ENCODE results near the gene CPT1B.

CPT1B gene

GRCh38 chr22:50529416-50529896, 48.8 kb downstream of the CPT1B start:
- Histone ChIP-seq H3K27me3 (ENCODE audit: insufficient read depth, low read length, poor library complexity) (no peaks in the 10 kb centered on the region), H3K4me2 (ENCODE audit: insufficient read depth, low read length) (no peak overlapping the region), H3K9ac (ENCODE audit: low read depth, low read length) (no peak overlapping the region), H3K79me2 (ENCODE audit: insufficient read depth, low read length) (peaks cover 20% of the 10 kb centered on the region), H3K4me1 (ENCODE audit: insufficient read depth, low read length) (peaks cover 20% of the 10 kb centered on the region), H4K20me1 (ENCODE audit: insufficient read depth, low read length) (peaks cover 10% of the 10 kb centered on the region), H3K36me3 (ENCODE audit: insufficient read depth, low read length) (peaks cover 2% of the 10 kb centered on the region), H3K4me3 (ENCODE audit: low read depth in 1 of 2, low read length in 2 of 2) (no peak overlapping the region), H3K27ac (ENCODE audit: low read length) (no peak overlapping the region), H3K9me3 (ENCODE audit: insufficient read depth, low read length, severe bottlenecking) (no peaks in the 10 kb centered on the region), H2AFZ (ENCODE audit: low read depth, low read length) (no peak overlapping the region)
- DNase-seq: no peak
- TF ChIP-seq EZH2 (IDR thresholded peaks at IDR 0.05; ENCODE audit: borderline replicate concordance, low read depth, low read length, severe bottlenecking) (no peak), CTCF (IDR thresholded peaks at IDR 0.05; ENCODE audit: borderline replicate concordance, extremely low read depth, low read length, poor library complexity, severe bottlenecking) (no peak)
- ATAC-seq (ENCODE audit: insufficient read depth, low read depth): no peak

- Histone ChIP-seq H3K79me2 (ENCODE audit: insufficient read depth, low read length) (peaks cover 26% of the 10 kb centered on the region), H2AFZ (ENCODE audit: low read depth, low read length) (no peak overlapping the region), H3K4me3 (ENCODE audit: low read depth in 1 of 2, low read length in 2 of 2) (no peak overlapping the region), H3K4me1 (ENCODE audit: insufficient read depth, low read length) (peaks cover 26% of the 10 kb centered on the region), H4K20me1 (ENCODE audit: insufficient read depth, low read length) (peaks cover 16% of the 10 kb centered on the region), H3K9ac (ENCODE audit: low read depth, low read length) (no peak overlapping the region), H3K27me3 (ENCODE audit: insufficient read depth, low read length, poor library complexity) (no peaks in the 10 kb centered on the region), H3K9me3 (ENCODE audit: insufficient read depth, low read length, severe bottlenecking) (no peaks in the 10 kb centered on the region), H3K36me3 (ENCODE audit: insufficient read depth, low read length) (peaks cover 8% of the 10 kb centered on the region), H3K27ac (ENCODE audit: low read length) (no peak overlapping the region), H3K4me2 (ENCODE audit: insufficient read depth, low read length) (no peak overlapping the region)
- DNase-seq: no peak
- no peak for ATAC-seq (ENCODE audit: insufficient read depth, low read depth)
- TF ChIP-seq CTCF (IDR thresholded peaks at IDR 0.05; ENCODE audit: borderline replicate concordance, extremely low read depth, low read length, poor library complexity, severe bottlenecking) (no peak), EZH2 (IDR thresholded peaks at IDR 0.05; ENCODE audit: borderline replicate concordance, low read depth, low read length, severe bottlenecking) (no peak)
Measured at GRCh38 chr22:50528682-50529415, 49.4 kb downstream of the CPT1B start.

GRCh38 chr22:50527921-50528681, 50.1 kb downstream of the CPT1B start:
- H3K4me2 ChIP-seq (ENCODE audit: insufficient read depth, low read length): no peak overlapping the region
- no peaks in the 10 kb centered on the region for H3K9me3 ChIP-seq (ENCODE audit: insufficient read depth, low read length, severe bottlenecking)
- no peak for ATAC-seq (ENCODE audit: insufficient read depth, low read depth)
- no peak overlapping the region for H3K4me3 ChIP-seq (ENCODE audit: low read depth in 1 of 2, low read length in 2 of 2)
- no peak for DNase-seq
- TF ChIP-seq EZH2 (IDR thresholded peaks at IDR 0.05; ENCODE audit: borderline replicate concordance, low read depth, low read length, severe bottlenecking): no peak
- no peak for TF ChIP-seq CTCF (IDR thresholded peaks at IDR 0.05; ENCODE audit: borderline replicate concordance, extremely low read depth, low read length, poor library complexity, severe bottlenecking)
- no peak overlapping the region for H3K9ac ChIP-seq (ENCODE audit: low read depth, low read length)
- H4K20me1 ChIP-seq (ENCODE audit: insufficient read depth, low read length): peaks cover 23% of the 10 kb centered on the region
- no peak overlapping the region for H2AFZ ChIP-seq (ENCODE audit: low read depth, low read length)
- H3K27ac ChIP-seq (ENCODE audit: low read length): no peak overlapping the region
- peaks cover 33% of the 10 kb centered on the region for H3K4me1 ChIP-seq (ENCODE audit: insufficient read depth, low read length)
- peaks cover 34% of the 10 kb centered on the region for H3K79me2 ChIP-seq (ENCODE audit: insufficient read depth, low read length)
- no peaks in the 10 kb centered on the region for H3K27me3 ChIP-seq (ENCODE audit: insufficient read depth, low read length, poor library complexity)
- peaks cover 15% of the 10 kb centered on the region for H3K36me3 ChIP-seq (ENCODE audit: insufficient read depth, low read length)

All from DND-41 (cell line).